Measurements from ENCODE around the gene C3orf52.

The C3orf52 gene

GRCh38 chr3:112136959-112137693 is 50.9 kb downstream of the C3orf52 start:
- peak; percentile 92 for DNase-seq (ENCODE audit: low spot score)

GRCh38 chr3:112137781-112138180 is 51.6 kb downstream of the C3orf52 start:
- peak; percentile 51 for DNase-seq (ENCODE audit: low spot score)

- no peak for DNase-seq (ENCODE audit: low spot score)
Observed at GRCh38 chr3:112138219-112138969, 52.2 kb downstream of the C3orf52 start.

GRCh38 chr3:112140584-112140983 is 54.4 kb downstream of the C3orf52 start:
- DNase-seq (ENCODE audit: low spot score), result no peak

- DNase-seq (ENCODE audit: low spot score), result no peak
Observed at GRCh38 chr3:112141293-112141692, 55.1 kb downstream of the C3orf52 start.

- no peak for DNase-seq (ENCODE audit: low spot score)
Observed at GRCh38 chr3:112143251-112143650, 57.1 kb downstream of the C3orf52 start.

GRCh38 chr3:112143689-112144088 is 57.5 kb downstream of the C3orf52 start:
- no peak for DNase-seq (ENCODE audit: low spot score)

- no peak for DNase-seq (ENCODE audit: low spot score)
Observed at GRCh38 chr3:112149136-112149535, 62.9 kb downstream of the C3orf52 start.

- peak; percentile 50 for DNase-seq (ENCODE audit: low spot score)
Observed at GRCh38 chr3:112167758-112168157, 81.6 kb downstream of the C3orf52 start.

Measured in NAMALWA (cell line).